IgD-negative memory B cell (primary cell): ENCODE measurements around the gene FSCN2. TPM values are rescaled to one million over a fixed set of nuclear protein-coding genes. Genes with fewer than 3 reads are reported as not detected.

ENCODE experiments used
- H3K27ac Mint-ChIP-seq, 3 donors: one replicate each; pipeline ENCODE4 v1.8.0; 2020 to 2022; ENCODE audit warnings: mild to moderate bottlenecking in 3 of 3, mixed read lengths in 3 of 3, moderate library complexity in 1 of 3
- H3K27me3 Mint-ChIP-seq: one replicate; pipeline ENCODE4 v1.8.0; 2021; ENCODE audit warnings: mixed read lengths
- H3K36me3 Mint-ChIP-seq: one replicate; pipeline ENCODE4 v1.8.0; 2020; ENCODE audit warnings: mild to moderate bottlenecking, mixed read lengths
- H3K4me1 Mint-ChIP-seq, 3 donors: one replicate each; pipeline ENCODE4 v1.8.0; 2020 to 2022; ENCODE audit warnings: mixed read lengths in 3 of 3, mild to moderate bottlenecking in 1 of 3
- H3K4me3 Mint-ChIP-seq, 4 donors: one replicate each; pipeline ENCODE4 v1.8.0; 2020 to 2022; ENCODE audit warnings: mild to moderate bottlenecking in 4 of 4, mixed read lengths in 4 of 4, moderate library complexity in 3 of 4
- H3K9me3 Mint-ChIP-seq, 3 donors: one replicate each; pipeline ENCODE4 v1.8.0; 2020 to 2021; ENCODE audit warnings: mixed read lengths in 3 of 3, mild to moderate bottlenecking in 1 of 3
- polyA plus RNA-seq: library from polyadenylated mRNA; unstranded; fragments of 300-500 nt; fragmentation: Illumina TruSeq; gene quantifications from one replicate; pipeline ENCODE4 v1.2.3, GENCODE V29; 2021

Gene FSCN2
- polyA plus RNA-seq, 1 donor from 2014 or later, result 0.83 TPM

DNA sequence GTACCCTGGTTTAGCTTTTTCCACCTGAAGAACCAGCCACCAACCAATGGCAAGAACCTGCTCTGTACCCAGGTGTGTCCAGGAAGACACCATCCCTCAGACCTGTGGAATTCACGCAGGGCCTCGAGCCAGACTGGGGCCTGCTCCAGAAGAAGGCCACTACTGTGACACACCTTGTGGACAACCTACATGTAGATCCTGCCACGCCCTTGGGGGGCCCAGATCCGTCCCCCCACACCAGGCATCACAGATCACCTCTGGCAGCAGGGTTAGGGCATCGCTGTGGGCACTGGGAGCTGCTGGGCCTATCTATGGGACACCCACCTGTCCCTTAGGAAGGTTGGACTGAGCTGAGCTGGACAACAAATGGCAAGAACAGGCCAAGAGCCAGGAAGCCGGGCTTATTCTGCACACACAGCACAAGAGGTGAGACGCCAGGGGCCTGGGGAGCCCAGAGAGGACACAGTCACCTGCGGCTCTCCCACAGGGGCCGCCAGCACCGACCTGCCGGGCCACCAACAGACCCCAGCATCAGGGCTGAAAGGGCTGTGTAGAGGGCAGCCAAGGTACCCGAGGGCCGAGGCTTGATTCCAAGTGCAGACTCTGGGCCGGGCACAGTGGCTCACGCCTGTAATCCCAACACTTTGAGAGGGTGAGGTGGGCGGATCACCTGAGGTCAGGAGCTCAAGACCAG is 16.3 kb downstream of the FSCN2 start:
- H3K9me3 Mint-ChIP-seq, result no peaks in the 10 kb centered on the region
- H3K4me3 Mint-ChIP-seq, result peak overlapping the region in 1 of 4 donors; percentile 52
- no peaks in the 10 kb centered on the region for H3K27me3 Mint-ChIP-seq
- H3K36me3 Mint-ChIP-seq, result no peaks in the 10 kb centered on the region
- no peak overlapping the region for H3K27ac Mint-ChIP-seq
- H3K4me1 Mint-ChIP-seq, result peaks cover 0 to 4% (median under 1%) of the 10 kb centered on the region in 3 donors

- Mint-ChIP-seq H3K4me1 (peaks cover 5 to 8% (median 8%) of the 10 kb centered on the region in 3 donors), H3K27me3 (no peaks in the 10 kb centered on the region), H3K4me3 (no peak overlapping the region), H3K36me3 (peaks cover 5% of the 10 kb centered on the region), H3K27ac (no peak overlapping the region), H3K9me3 (no peaks in the 10 kb centered on the region)
Measured at GRCh38 chr17:81545160-81545949, 17.2 kb downstream of the FSCN2 start.

DNA sequence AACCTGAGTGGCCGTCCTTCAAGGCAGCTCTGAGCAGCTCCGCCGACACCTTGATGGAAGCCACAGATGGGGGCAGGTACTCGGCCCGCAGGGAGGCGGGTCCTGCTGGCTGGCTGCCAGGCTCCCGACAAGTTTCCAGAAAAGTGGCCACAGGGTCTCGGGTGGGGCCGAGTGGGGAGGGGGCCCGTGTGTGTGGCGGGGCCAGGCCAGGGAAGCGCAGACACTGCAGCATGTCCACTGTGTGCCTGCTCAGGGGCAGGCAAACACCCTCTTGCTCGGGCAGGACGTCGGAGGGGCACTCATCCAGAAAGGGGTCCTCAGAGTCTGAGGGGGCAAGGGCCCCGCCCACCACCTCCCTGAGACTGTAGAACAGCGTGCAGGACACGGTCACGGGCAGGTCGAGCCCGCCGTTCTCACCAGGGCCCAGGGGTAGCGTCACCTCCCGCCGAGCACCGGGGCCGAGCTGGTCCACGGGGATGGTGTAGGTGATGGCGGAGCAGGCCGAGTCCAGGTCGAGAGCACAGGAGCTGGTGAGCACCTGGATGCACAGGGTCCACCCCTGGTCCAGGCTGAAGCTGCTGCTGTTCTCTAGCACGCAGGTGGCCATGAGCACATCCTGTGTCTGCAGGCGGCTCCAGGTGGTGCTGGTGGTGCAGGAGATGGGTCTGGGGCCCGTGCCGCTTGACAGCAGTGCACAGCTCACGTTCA is 18.9 kb downstream of the FSCN2 start:
- Mint-ChIP-seq H3K27me3 (no peaks in the 10 kb centered on the region), H3K9me3 (no peaks in the 10 kb centered on the region), H3K27ac (no peak overlapping the region), H3K4me3 (no peak overlapping the region), H3K36me3 (peaks cover 5% of the 10 kb centered on the region), H3K4me1 (peaks cover 5 to 15% (median 8%) of the 10 kb centered on the region in 3 donors)

GRCh38 chr17:81547614-81547982 is 19.4 kb downstream of the FSCN2 start:
- no peaks in the 10 kb centered on the region for H3K9me3 Mint-ChIP-seq
- H3K27me3 Mint-ChIP-seq, result no peaks in the 10 kb centered on the region

DNA sequence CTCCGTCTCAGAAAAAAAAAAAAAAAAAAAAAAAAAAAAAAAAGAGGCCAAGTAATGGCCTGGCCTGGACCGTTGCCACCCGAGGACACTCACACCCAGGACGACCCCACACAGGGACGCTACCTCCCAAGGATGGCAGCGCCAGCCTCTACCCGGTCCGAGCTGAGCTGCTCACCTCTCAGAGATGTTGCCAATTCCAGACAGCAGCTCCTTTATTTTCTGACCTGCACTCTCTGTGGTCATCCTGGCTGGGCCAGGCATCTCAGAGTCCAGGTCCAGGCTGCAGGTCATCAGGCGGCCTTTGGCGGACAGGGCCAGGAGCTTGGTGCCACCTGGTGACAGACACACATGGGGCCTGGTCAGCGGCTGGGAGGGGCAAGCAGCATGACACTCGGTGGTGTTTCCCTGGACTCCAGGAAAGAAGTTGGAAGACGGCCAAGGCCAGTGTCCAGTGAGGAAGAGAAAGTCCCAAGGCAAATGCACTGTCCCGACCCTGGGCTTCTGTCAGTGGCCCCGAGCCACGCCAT is 20.9 kb downstream of the FSCN2 start:
- H3K27me3 Mint-ChIP-seq, result no peaks in the 10 kb centered on the region
- peaks cover 12 to 23% (median 18%) of the 10 kb centered on the region in 3 donors for H3K4me1 Mint-ChIP-seq
- no peaks in the 10 kb centered on the region for H3K9me3 Mint-ChIP-seq
- peaks cover 5% of the 10 kb centered on the region for H3K36me3 Mint-ChIP-seq
- H3K27ac Mint-ChIP-seq, result peak overlapping the region in 2 of 3 donors; percentile 78 to 94
- peak overlapping the region in 2 of 4 donors; percentile 57 to 92 for H3K4me3 Mint-ChIP-seq

More at GRCh38 chr17:81547614-81547982, 19.4 kb downstream of the FSCN2 start:
- Mint-ChIP-seq H3K36me3 (peaks cover 5% of the 10 kb centered on the region), H3K27ac (no peak overlapping the region), H3K4me1 (peaks cover 5 to 15% (median 8%) of the 10 kb centered on the region in 3 donors), H3K4me3 (no peak overlapping the region)

GRCh38 chr17:81549826-81550225 is 21.6 kb downstream of the FSCN2 start:
- Mint-ChIP-seq H3K4me3 (peak overlapping the region; percentile 58 to 93 (median 88)), H3K27me3 (no peaks in the 10 kb centered on the region), H3K4me1 (peaks cover 12 to 27% (median 20%) of the 10 kb centered on the region in 3 donors), H3K9me3 (no peaks in the 10 kb centered on the region), H3K27ac (peak overlapping the region in 1 of 3 donors; percentile 94), H3K36me3 (peaks cover 5% of the 10 kb centered on the region)

DNA sequence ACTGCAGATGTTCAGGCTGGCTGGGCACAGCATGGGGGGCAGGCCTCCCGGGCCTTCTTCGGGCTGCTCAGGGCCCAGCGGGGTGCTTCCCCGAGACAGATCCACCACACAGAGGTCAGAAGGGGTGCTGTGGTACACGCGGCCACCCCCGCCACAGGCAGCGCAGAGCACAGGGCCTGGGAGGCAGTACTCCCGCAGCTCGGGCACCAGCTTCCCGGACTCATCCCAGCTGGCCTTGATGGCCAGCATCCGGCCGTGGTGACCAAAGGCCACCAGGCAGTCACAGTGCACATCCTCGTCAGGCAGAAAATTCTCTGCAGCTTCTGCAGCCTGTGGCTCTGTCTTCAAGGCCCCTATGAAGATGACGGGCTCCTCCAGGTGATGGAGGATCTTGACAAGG is 22.1 kb downstream of the FSCN2 start:
- Mint-ChIP-seq H3K4me3 (peak overlapping the region; percentile 58 to 93 (median 88)), H3K27me3 (no peaks in the 10 kb centered on the region), H3K9me3 (no peaks in the 10 kb centered on the region), H3K36me3 (peaks cover 5% of the 10 kb centered on the region), H3K27ac (peak overlapping the region in 1 of 3 donors; percentile 94), H3K4me1 (peaks cover 12 to 27% (median 20%) of the 10 kb centered on the region in 3 donors)

- Mint-ChIP-seq H3K27me3 (no peaks in the 10 kb centered on the region), H3K4me3 (peak overlapping the region; percentile 89 to 97 (median 92)), H3K36me3 (peaks cover 5% of the 10 kb centered on the region), H3K9me3 (no peaks in the 10 kb centered on the region), H3K27ac (peak overlapping the region in 2 of 3 donors; percentile 94 to 95), H3K4me1 (peaks cover 12 to 27% (median 20%) of the 10 kb centered on the region in 3 donors)
Measured at GRCh38 chr17:81550830-81551457, 22.8 kb downstream of the FSCN2 start.

- Mint-ChIP-seq H3K27me3 (no peaks in the 10 kb centered on the region), H3K4me3 (peak overlapping the region; percentile 89 to 99 (median 95)), H3K9me3 (no peaks in the 10 kb centered on the region), H3K36me3 (peaks cover 5% of the 10 kb centered on the region), H3K4me1 (peaks cover 12 to 27% (median 22%) of the 10 kb centered on the region in 3 donors), H3K27ac (peak overlapping the region; percentile 91 to 95 (median 94))
Measured at GRCh38 chr17:81551458-81552243, 23.5 kb downstream of the FSCN2 start.

DNA sequence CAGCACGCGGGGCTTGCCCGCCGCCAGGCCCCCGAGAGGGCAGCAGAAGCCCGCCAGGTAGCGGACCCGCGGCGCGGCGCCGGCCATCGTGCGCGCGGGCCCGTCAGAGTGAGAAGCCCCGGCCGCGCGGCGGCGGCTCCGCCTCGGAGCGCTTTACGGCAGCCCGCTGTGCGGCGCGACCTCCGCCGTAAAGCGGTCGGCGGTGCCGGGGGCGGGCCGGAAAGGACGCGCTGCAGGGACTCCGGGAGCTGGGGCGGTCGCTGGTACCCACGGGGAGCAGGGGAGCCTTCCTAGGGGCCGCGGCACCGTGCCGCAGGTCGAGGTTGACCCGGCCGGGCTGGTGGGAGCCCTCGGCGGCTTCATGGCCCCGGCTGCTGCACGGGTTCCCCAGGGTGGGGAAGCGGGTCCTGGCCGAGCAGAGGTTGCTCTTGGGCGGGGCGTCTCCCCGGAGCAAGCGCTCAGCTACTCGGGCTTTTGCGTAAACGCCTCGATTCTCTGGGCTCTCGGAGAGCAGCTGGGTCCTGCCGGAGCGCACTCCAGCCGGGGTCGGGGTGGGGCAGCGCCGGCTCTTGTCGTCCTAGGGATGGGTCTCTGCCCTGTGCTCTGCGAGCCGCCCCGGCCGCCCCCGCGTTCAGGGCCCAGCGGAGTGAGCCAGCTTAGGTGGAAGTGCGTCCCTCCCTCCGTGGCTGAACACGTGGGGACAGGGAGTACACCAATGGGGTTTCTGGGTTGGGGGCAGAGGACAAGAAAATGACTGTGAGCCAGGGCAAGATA is 24.3 kb downstream of the FSCN2 start, which contains the start of gene FAAP100:
Gene FAAP100, minus strand, starts transcription at position 110 of the 774 bp plus-strand sequence. Its CDS starts 23 bp downstream, at position 87.
- Mint-ChIP-seq H3K9me3 (no peaks in the 10 kb centered on the region), H3K27ac (peak within 1 kb of the TSS; percentile 95 to 100 (median 96)), H3K27me3 (no peaks in the 10 kb centered on the region), H3K36me3 (peaks cover 7% of the 10 kb centered on the region), H3K4me3 (peak within 1 kb of the TSS; percentile 89 to 99 (median 96)), H3K4me1 (peaks cover 16 to 29% (median 25%) of the 10 kb centered on the region in 3 donors)

- H3K4me3 Mint-ChIP-seq, result peak overlapping the region; percentile 89 to 99 (median 96)
- H3K9me3 Mint-ChIP-seq, result no peaks in the 10 kb centered on the region
- no peaks in the 10 kb centered on the region for H3K27me3 Mint-ChIP-seq
- H3K4me1 Mint-ChIP-seq, result peaks cover 17 to 29% (median 25%) of the 10 kb centered on the region in 3 donors
- H3K27ac Mint-ChIP-seq, result peak overlapping the region; percentile 83 to 100 (median 96)
- peaks cover 7% of the 10 kb centered on the region for H3K36me3 Mint-ChIP-seq
Measured at GRCh38 chr17:81553018-81553615, 24.9 kb downstream of the FSCN2 start.

GRCh38 chr17:81553616-81554181 is 25.5 kb downstream of the FSCN2 start:
- H3K27ac Mint-ChIP-seq, result peak overlapping the region; percentile 83 to 100 (median 96)
- no peaks in the 10 kb centered on the region for H3K27me3 Mint-ChIP-seq
- peaks cover 7% of the 10 kb centered on the region for H3K36me3 Mint-ChIP-seq
- H3K9me3 Mint-ChIP-seq, result no peaks in the 10 kb centered on the region
- H3K4me3 Mint-ChIP-seq, result peak overlapping the region; percentile 89 to 99 (median 96)
- H3K4me1 Mint-ChIP-seq, result peaks cover 17 to 29% (median 25%) of the 10 kb centered on the region in 3 donors
